ENCODE data around the gene ECHS1. TPM values are rescaled to one million over a fixed set of nuclear protein-coding genes. Genes with fewer than 3 reads are reported as not detected.

Gene ECHS1
- total RNA-seq, 1 experiment from 2014 or later = 53.5 TPM

DNA sequence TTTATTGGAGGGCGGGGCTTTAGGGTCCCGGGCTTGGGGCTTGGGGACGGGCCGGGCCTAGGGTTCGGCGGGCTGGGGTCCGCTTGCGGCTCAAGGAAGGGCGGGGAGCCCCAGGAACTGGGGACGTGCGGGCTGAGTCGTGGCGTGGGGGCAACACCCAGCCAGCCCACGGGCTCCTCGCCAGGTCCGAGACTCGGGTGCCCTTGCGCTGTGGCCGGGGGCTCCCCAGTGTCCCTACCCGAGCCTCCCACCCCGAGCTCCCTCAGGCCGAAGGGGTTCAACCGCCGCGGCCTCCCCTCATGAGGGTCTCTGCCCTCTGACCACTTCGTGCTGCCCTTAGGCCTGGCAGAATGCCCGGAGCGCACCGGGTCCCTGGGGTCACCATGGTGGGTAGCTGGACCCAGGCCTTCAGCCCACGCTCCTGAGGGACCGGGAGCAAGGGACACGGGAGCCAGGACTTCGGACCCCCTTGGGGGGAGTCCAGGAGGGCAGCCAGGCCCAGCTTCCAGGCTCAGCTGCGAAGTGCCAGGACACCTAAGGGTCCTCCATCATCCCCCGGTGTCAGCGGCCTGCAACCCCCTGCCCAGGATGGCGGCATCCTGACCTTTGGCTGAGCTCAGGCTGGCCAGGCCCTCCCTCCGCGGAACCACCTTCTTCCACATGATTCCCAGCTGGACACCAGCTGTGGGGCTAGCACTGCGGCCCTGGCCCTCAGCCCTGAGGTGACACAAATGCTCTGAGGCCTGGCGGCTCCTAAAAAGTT is 14.8 kb downstream of the ECHS1 start:
- H3K4me3 Mint-ChIP-seq (ENCODE audit: low read depth, unreplicated experiment) = no peak overlapping the region
- CTCF ChIA-PET = no interaction called here
- no peaks in the 10 kb centered on the region for H3K27me3 Mint-ChIP-seq (ENCODE audit: unreplicated experiment)
- no peaks in the 10 kb centered on the region for H3K4me1 Mint-ChIP-seq (ENCODE audit: low read depth, unreplicated experiment)
- intact Hi-C loops (cut with micrococcal nuclease; ENCODE audit: unreplicated experiment) = no loop called here
- no peak overlapping the region for H3K27ac Mint-ChIP-seq (ENCODE audit: unreplicated experiment)
- DNase-seq = no peak
- TF ChIP-seq, protein P1, sequence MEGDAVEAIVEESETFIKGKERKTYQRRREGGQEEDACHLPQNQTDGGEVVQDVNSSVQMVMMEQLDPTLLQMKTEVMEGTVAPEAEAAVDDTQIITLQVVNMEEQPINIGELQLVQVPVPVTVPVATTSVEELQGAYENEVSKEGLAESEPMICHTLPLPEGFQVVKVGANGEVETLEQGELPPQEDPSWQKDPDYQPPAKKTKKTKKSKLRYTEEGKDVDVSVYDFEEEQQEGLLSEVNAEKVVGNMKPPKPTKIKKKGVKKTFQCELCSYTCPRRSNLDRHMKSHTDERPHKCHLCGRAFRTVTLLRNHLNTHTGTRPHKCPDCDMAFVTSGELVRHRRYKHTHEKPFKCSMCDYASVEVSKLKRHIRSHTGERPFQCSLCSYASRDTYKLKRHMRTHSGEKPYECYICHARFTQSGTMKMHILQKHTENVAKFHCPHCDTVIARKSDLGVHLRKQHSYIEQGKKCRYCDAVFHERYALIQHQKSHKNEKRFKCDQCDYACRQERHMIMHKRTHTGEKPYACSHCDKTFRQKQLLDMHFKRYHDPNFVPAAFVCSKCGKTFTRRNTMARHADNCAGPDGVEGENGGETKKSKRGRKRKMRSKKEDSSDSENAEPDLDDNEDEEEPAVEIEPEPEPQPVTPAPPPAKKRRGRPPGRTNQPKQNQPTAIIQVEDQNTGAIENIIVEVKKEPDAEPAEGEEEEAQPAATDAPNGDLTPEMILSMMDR (IDR thresholded peaks at IDR 0.05; ENCODE audit: unreplicated experiment) = no peak
- BruUV-seq (replicated peaks) = no TSS peak
- H3K9me3 Mint-ChIP-seq (ENCODE audit: low read depth, unreplicated experiment) = no peaks in the 10 kb centered on the region
- peaks cover 6% of the 10 kb centered on the region for H3K36me3 Mint-ChIP-seq (ENCODE audit: insufficient read depth, unreplicated experiment)

DNA sequence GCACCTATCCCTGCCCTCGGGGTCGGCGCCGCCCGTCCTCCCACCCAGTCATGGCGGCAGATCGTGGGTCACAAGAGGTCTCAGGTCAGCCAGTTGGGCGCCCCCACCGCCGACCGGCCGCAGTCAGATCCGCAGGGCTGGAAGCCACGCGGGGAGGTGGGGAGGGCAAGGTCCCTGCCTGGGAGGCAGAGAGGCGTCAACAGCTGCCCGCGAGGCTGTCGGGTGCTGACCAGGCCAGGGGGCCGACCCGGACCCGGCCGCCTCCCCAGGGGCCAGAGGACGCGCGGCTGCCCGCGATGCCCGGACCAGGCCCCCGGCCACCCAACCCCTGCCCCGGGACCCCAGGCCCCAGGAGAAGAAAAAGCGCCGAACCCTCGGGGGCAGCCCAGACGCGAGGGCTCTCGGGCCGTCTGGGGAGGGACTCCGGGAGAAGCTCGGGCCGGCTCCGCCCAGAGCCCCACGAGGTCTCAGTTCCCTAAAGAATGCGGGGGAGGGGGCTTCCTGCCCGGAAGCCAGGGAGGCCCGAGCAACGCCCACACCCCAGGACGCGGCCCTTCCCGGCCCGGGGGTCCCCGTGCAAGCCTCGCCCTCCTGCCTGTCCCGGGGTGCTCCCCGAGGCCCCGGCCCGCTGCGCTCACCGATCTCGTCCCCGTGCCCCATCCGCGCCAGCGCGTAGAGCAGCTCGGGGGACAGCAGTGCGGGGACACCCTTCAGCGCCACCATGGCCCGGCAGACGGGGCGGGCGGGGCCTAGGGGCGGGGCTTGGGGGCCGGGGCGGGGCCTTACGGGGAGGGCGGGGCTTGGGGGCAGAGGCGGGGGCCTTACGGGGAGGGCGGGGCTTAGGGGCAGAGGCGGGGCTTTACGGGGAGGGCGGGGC is 15.6 kb downstream of the ECHS1 start, which contains the start of gene FUOM:
TSS of gene FUOM (minus strand) at position 735 of the 877 bp plus-strand sequence. CDS start at position 723, 12 bp downstream.
- TF ChIP-seq, protein P1 (IDR thresholded peaks at IDR 0.05; ENCODE audit: unreplicated experiment) = no peak
- H3K4me1 Mint-ChIP-seq (ENCODE audit: low read depth, unreplicated experiment) = no peaks in the 10 kb centered on the region
- no TSS peak for BruUV-seq (replicated peaks)
- CTCF ChIA-PET = no interaction called here
- H3K4me3 Mint-ChIP-seq (ENCODE audit: low read depth, unreplicated experiment) = peak within 1 kb of the TSS; percentile 56
- intact Hi-C loops (cut with micrococcal nuclease; ENCODE audit: unreplicated experiment) = no loop called here
- H3K27ac Mint-ChIP-seq (ENCODE audit: unreplicated experiment) = no peak within 1 kb of the TSS
- peaks cover 6% of the 10 kb centered on the region for H3K36me3 Mint-ChIP-seq (ENCODE audit: insufficient read depth, unreplicated experiment)
- DNase-seq = peak; percentile 29
- no peaks in the 10 kb centered on the region for H3K9me3 Mint-ChIP-seq (ENCODE audit: low read depth, unreplicated experiment)
- H3K27me3 Mint-ChIP-seq (ENCODE audit: unreplicated experiment) = no peaks in the 10 kb centered on the region

DNA sequence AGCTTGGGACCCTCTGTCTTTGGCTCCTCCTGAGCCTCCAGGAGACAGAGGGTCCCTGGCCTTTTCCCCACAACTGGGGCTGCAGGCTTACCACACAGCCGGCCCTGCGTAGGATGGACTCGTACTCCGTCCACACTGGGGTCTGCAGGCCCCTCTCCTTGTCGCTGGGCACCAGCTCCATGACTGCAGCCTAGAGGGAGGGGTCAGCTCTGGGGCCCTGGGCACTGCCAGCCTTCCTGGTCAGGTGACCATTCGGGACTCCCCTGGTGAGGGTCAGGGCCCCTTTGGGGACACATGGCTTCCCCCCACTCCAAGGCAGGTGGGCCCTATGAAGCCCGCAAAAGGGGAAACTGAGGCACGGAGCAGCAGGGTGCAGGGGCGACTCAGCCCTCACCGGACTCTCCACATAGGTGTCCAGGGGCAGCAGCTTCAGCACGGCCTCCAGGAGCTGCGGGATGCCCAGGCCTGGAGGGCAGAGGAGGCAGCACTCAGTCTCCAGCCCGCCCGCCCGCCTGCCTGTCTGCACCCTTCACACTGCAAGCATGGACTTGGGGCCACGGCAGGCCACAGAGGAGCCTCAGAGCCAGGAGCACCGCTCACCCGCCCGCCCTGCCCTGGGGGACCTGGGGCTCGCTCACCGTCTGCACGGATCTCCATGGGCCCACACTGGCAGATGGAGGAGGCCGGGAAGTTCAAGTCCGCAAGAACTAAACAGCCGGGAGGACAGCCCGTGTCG is 16.4 kb downstream of the ECHS1 start:
- DNase-seq = no peak
- intact Hi-C loops (cut with micrococcal nuclease; ENCODE audit: unreplicated experiment) = no loop called here
- H3K27ac Mint-ChIP-seq (ENCODE audit: unreplicated experiment) = no peak overlapping the region
- H3K36me3 Mint-ChIP-seq (ENCODE audit: insufficient read depth, unreplicated experiment) = peaks cover 5% of the 10 kb centered on the region
- H3K4me1 Mint-ChIP-seq (ENCODE audit: low read depth, unreplicated experiment) = no peaks in the 10 kb centered on the region
- peak overlapping the region; percentile 56 for H3K4me3 Mint-ChIP-seq (ENCODE audit: low read depth, unreplicated experiment)
- TF ChIP-seq, protein P1 (IDR thresholded peaks at IDR 0.05; ENCODE audit: unreplicated experiment) = no peak
- H3K9me3 Mint-ChIP-seq (ENCODE audit: low read depth, unreplicated experiment) = no peaks in the 10 kb centered on the region
- CTCF ChIA-PET = no interaction called here
- H3K27me3 Mint-ChIP-seq (ENCODE audit: unreplicated experiment) = no peaks in the 10 kb centered on the region
- no TSS peak for BruUV-seq (replicated peaks)

DNA sequence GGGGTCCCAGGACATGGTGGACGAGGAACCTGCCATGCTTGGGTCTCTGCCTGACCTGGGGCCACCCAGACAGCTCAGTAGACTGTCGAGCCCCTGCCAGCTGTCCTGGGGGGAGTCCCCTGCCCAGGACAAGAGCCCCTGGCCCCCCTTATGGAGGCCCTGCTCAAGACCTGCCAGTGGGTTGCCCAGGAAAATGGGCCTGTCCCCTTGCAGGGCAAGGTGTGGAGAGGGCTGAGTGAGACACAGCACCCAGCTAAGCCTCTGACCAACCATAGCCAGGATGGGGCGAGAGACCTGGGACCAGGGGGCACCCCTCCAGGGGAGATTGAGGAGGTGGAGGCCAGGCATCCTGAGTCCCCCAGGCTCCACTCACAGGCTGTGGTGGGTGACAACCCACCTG is 17.2 kb downstream of the ECHS1 start:
- no peak for DNase-seq
- intact Hi-C loops (cut with micrococcal nuclease; ENCODE audit: unreplicated experiment) = no loop called here
- Mint-ChIP-seq H3K36me3 (ENCODE audit: insufficient read depth, unreplicated experiment) (no peaks in the 10 kb centered on the region), H3K27me3 (ENCODE audit: unreplicated experiment) (no peaks in the 10 kb centered on the region), H3K9me3 (ENCODE audit: low read depth, unreplicated experiment) (no peaks in the 10 kb centered on the region), H3K27ac (ENCODE audit: unreplicated experiment) (no peak overlapping the region), H3K4me1 (ENCODE audit: low read depth, unreplicated experiment) (no peaks in the 10 kb centered on the region), H3K4me3 (ENCODE audit: low read depth, unreplicated experiment) (no peak overlapping the region)
- CTCF ChIA-PET = no interaction called here
- BruUV-seq (replicated peaks) = no TSS peak
- TF ChIP-seq, protein P1 (IDR thresholded peaks at IDR 0.05; ENCODE audit: unreplicated experiment) = no peak
